ENCODE results near the gene ATE1.
A peak's percentile ranks its signal among the peaks of the same experiment; 100 is the strongest.
"Not testable (repeated sequence)": the region's sequence is repeated elsewhere in the genome, so short reads cannot be mapped to it uniquely, and the experiment has no call there.

The ATE1 gene

DNA sequence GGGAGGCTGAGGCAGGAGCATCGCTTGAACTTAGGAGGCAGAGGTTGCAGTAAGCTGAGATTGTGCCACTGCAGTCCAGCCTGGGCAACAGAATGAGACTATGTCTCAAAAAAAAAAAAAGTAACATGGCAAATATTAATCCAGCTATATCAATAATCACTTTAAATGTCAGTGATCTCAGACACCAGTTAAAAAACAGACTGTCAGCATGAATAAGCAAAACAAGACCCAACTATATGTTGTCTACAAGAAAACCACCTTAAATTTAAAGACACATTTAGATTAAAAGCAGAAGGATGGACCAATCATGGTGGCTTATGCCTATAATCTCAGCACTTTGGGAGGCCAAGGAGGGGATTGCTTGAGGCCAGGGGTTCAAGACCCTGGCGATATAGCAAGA is 8.5 kb upstream of the ATE1 start:
- Histone ChIP-seq H3K9me3 (ENCODE audit: insufficient read depth, low read depth, low read length) (no peaks in the 10 kb centered on the region), H2BK120ac (ENCODE audit: insufficient read depth, low read length, poor library complexity) (no peak overlapping the region), H3K14ac (ENCODE audit: low read length) (no peak overlapping the region), H3K36me3 (ENCODE audit: control insufficient read depth in 1 of 2, insufficient read depth in 2 of 2, low read length in 2 of 2) (no peaks in the 10 kb centered on the region), H3K9ac (ENCODE audit: low read length) (no peak overlapping the region), H2AFZ (ENCODE audit: insufficient read depth, low read length, poor library complexity) (no peak overlapping the region), H4K8ac (ENCODE audit: low read depth, low read length) (no peak overlapping the region), H3K4me2 (ENCODE audit: low read length) (no peak overlapping the region), H3K79me2 (ENCODE audit: control insufficient read depth, insufficient read depth, low read length, poor library complexity) (no peaks in the 10 kb centered on the region), H3K4me1 (ENCODE audit: control insufficient read depth in 1 of 2, insufficient read depth in 2 of 2, low read length in 2 of 2) (no peaks in the 10 kb centered on the region), H2BK12ac (ENCODE audit: low read length) (no peak overlapping the region), H3K4ac (ENCODE audit: low read depth, low read length) (no peak overlapping the region), H3K23ac (ENCODE audit: low read length) (no peak overlapping the region), H4K91ac (ENCODE audit: low read depth, low read length) (no peak overlapping the region), H2AK5ac (ENCODE audit: low read length) (no peak overlapping the region), H3K27me3 (ENCODE audit: insufficient read depth, low read length) (no peaks in the 10 kb centered on the region), H2BK5ac (ENCODE audit: low read depth, low read length, poor library complexity) (no peak overlapping the region), H3K18ac (ENCODE audit: low read length) (no peak overlapping the region), H3K4me3 (ENCODE audit: low read depth, low read length) (no peak overlapping the region), H4K12ac (ENCODE audit: low read depth, low read length) (no peak overlapping the region), H3K27ac (ENCODE audit: low read depth, low read length) (no peak overlapping the region), H3K79me1 (ENCODE audit: low read length) (no peaks in the 10 kb centered on the region)
- no CpG with 5 or more reads among the region's 2 CpGs for WGBS (ENCODE audit: extremely low coverage, insufficient coverage, insufficient read length)
- no peak for DNase-seq

DNA sequence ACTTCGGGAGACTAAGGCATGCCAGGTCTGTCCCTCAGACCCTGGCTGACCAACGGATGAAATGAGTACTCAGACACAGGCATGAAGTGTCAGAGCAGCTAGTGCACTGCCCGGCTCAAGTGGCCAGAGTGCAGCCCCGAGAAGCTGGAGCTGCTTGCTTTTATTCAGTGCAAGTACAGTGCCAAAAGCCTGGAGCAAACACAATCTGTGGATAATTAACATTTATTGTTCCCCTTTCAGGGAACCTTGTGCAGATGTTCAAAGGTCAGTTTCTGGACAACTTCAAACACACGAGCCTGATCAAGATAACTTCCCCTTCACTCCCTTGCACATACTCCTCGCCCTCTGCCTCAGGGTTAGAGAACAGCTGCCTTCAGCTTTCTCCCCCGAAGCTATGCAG is 7.9 kb upstream of the ATE1 start:
- Histone ChIP-seq H3K9ac (ENCODE audit: low read length) (no peak overlapping the region), H3K4ac (ENCODE audit: low read depth, low read length) (no peak overlapping the region), H3K23ac (ENCODE audit: low read length) (no peak overlapping the region), H2BK5ac (ENCODE audit: low read depth, low read length, poor library complexity) (no peak overlapping the region), H3K27ac (ENCODE audit: low read depth, low read length) (no peak overlapping the region), H3K18ac (ENCODE audit: low read length) (no peak overlapping the region), H3K27me3 (ENCODE audit: insufficient read depth, low read length) (no peaks in the 10 kb centered on the region), H3K4me3 (ENCODE audit: low read depth, low read length) (no peak overlapping the region), H3K79me1 (ENCODE audit: low read length) (no peaks in the 10 kb centered on the region), H3K9me3 (ENCODE audit: insufficient read depth, low read depth, low read length) (no peaks in the 10 kb centered on the region), H3K4me2 (ENCODE audit: low read length) (no peak overlapping the region), H4K8ac (ENCODE audit: low read depth, low read length) (no peak overlapping the region), H2BK120ac (ENCODE audit: insufficient read depth, low read length, poor library complexity) (no peak overlapping the region), H4K91ac (ENCODE audit: low read depth, low read length) (no peak overlapping the region), H3K36me3 (ENCODE audit: control insufficient read depth in 1 of 2, insufficient read depth in 2 of 2, low read length in 2 of 2) (no peaks in the 10 kb centered on the region), H2AFZ (ENCODE audit: insufficient read depth, low read length, poor library complexity) (no peak overlapping the region), H2AK5ac (ENCODE audit: low read length) (no peak overlapping the region), H4K12ac (ENCODE audit: low read depth, low read length) (no peak overlapping the region), H2BK12ac (ENCODE audit: low read length) (no peak overlapping the region), H3K79me2 (ENCODE audit: control insufficient read depth, insufficient read depth, low read length, poor library complexity) (no peaks in the 10 kb centered on the region), H3K4me1 (ENCODE audit: control insufficient read depth in 1 of 2, insufficient read depth in 2 of 2, low read length in 2 of 2) (no peaks in the 10 kb centered on the region), H3K14ac (ENCODE audit: low read length) (no peak overlapping the region)
- WGBS (ENCODE audit: extremely low coverage, insufficient coverage, insufficient read length): no CpG with 5 or more reads among the region's 7 CpGs
- DNase-seq: peak; percentile 14 to 25

DNA sequence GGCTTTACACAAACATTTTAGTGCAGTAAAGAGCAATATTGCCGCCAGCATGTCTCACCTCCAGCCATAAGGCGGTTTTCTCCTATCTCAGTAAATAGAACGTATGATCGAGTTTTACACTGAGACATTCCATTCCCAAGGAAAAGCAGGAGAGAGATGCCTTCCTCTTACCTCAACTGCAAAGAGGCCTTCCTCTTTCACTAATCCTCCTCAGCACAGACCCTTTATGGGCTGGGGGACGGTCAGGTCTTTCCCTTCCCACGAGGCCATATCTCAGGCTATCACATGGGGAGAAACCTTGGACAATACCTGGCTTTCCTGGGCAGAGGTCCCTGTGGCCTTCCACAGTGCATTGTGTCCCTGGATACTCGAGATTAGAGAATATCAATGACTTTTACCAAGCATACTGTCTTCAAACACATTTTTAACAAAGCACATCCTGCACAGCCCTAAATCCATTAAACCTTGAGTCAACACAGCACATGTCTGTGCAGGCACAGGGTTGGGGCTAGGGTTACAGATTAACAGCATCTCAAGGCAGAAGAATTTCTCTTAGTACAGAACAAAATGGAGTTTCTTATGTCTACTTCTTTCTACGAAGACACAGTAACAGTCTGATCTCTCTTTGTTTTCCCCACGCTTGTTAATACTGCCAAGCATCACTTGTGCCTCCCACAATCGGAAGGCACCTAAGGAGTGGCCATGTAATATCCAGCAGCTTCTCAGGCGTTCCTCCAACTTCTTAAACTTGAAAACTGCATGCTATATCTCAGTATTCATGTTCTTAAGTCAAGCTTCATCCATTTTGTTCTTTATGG is 2.6 kb upstream of the ATE1 start:
- not testable (repeated sequence) for H3K36me3 ChIP-seq (ENCODE audit: control insufficient read depth in 1 of 2, insufficient read depth in 2 of 2, low read length in 2 of 2); H3K9me3 ChIP-seq (ENCODE audit: insufficient read depth, low read depth, low read length)

DNA sequence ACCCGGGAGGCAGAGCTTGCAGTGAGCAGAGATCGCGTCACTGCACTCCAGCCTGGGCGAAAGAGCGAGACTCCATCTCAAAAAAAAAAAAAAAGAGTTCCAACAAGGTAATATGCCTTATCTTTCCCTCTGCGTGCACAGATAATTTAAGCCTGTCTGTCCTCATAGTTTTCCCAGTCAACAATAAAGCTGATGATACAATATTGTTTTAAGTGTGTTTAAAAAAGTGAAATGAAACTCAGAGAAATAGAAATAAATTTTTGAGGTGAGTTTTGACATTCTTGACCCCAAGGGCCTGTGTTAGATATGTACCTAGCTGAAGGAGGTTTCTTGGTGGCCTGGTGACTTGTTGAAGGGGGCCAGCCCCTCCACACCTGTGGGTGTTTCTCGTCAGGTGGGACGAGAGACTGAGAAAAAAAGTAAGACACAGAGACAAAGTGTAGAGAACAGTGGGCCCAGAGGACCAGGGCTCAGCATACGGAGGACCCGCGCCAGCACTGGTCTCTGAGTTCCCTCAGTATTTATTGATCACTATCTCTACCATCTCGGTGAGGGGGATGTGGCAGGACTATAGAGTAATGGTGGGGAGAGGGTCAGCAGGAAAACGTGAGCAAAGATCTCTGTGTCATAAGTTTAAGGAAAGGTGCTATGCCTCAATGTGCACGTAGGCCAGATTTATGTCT is 1.9 kb upstream of the ATE1 start:
- peaks cover 12% of the 10 kb centered on the region for H3K79me1 ChIP-seq (ENCODE audit: low read length)
- H3K14ac ChIP-seq (ENCODE audit: low read length); H2BK5ac ChIP-seq (ENCODE audit: low read depth, low read length, poor library complexity); H4K8ac ChIP-seq (ENCODE audit: low read depth, low read length); H3K23ac ChIP-seq (ENCODE audit: low read length); H3K36me3 ChIP-seq (ENCODE audit: control insufficient read depth in 1 of 2, insufficient read depth in 2 of 2, low read length in 2 of 2); H3K79me2 ChIP-seq (ENCODE audit: control insufficient read depth, insufficient read depth, low read length, poor library complexity); H2AFZ ChIP-seq (ENCODE audit: insufficient read depth, low read length, poor library complexity); H2BK120ac ChIP-seq (ENCODE audit: insufficient read depth, low read length, poor library complexity); H3K4ac ChIP-seq (ENCODE audit: low read depth, low read length); H3K4me2 ChIP-seq (ENCODE audit: low read length); H3K18ac ChIP-seq (ENCODE audit: low read length); H2AK5ac ChIP-seq (ENCODE audit: low read length); H3K9ac ChIP-seq (ENCODE audit: low read length); H2BK12ac ChIP-seq (ENCODE audit: low read length); H3K4me1 ChIP-seq (ENCODE audit: control insufficient read depth in 1 of 2, insufficient read depth in 2 of 2, low read length in 2 of 2); H4K91ac ChIP-seq (ENCODE audit: low read depth, low read length); H3K9me3 ChIP-seq (ENCODE audit: insufficient read depth, low read depth, low read length); H4K12ac ChIP-seq (ENCODE audit: low read depth, low read length); H3K4me3 ChIP-seq (ENCODE audit: low read depth, low read length); H3K27ac ChIP-seq (ENCODE audit: low read depth, low read length); H3K27me3 ChIP-seq (ENCODE audit: insufficient read depth, low read length): not testable (repeated sequence)
- DNase-seq: peak in 1 of 2 donors; percentile 26
- WGBS (ENCODE audit: extremely low coverage, insufficient coverage, insufficient read length): no CpG with 5 or more reads among the region's 14 CpGs

More for the DNA sequence above, 2.6 kb upstream of the ATE1 start:
- not testable (repeated sequence) for H2BK120ac ChIP-seq (ENCODE audit: insufficient read depth, low read length, poor library complexity); H4K8ac ChIP-seq (ENCODE audit: low read depth, low read length); H2BK12ac ChIP-seq (ENCODE audit: low read length); H4K12ac ChIP-seq (ENCODE audit: low read depth, low read length); H3K4me2 ChIP-seq (ENCODE audit: low read length); H3K14ac ChIP-seq (ENCODE audit: low read length); H2BK5ac ChIP-seq (ENCODE audit: low read depth, low read length, poor library complexity); H3K27ac ChIP-seq (ENCODE audit: low read depth, low read length); H3K4me3 ChIP-seq (ENCODE audit: low read depth, low read length); H3K18ac ChIP-seq (ENCODE audit: low read length); H3K9ac ChIP-seq (ENCODE audit: low read length); H3K4ac ChIP-seq (ENCODE audit: low read depth, low read length); H3K79me2 ChIP-seq (ENCODE audit: control insufficient read depth, insufficient read depth, low read length, poor library complexity); H4K91ac ChIP-seq (ENCODE audit: low read depth, low read length); H3K27me3 ChIP-seq (ENCODE audit: insufficient read depth, low read length); H3K4me1 ChIP-seq (ENCODE audit: control insufficient read depth in 1 of 2, insufficient read depth in 2 of 2, low read length in 2 of 2); H3K23ac ChIP-seq (ENCODE audit: low read length); H2AK5ac ChIP-seq (ENCODE audit: low read length); H2AFZ ChIP-seq (ENCODE audit: insufficient read depth, low read length, poor library complexity)
- DNase-seq: peak in 1 of 2 donors; percentile 8
- peaks cover 12% of the 10 kb centered on the region for H3K79me1 ChIP-seq (ENCODE audit: low read length)
- no CpG with 5 or more reads among the region's 11 CpGs for WGBS (ENCODE audit: extremely low coverage, insufficient coverage, insufficient read length)

Data from trophoblast cell (in vitro differentiated cells and primary cell).